ENCODE measurements around the gene SMURF2. TPM values are rescaled to one million over a fixed set of nuclear protein-coding genes. Genes with fewer than 3 reads are reported as not detected.

Gene SMURF2
- polyA plus RNA-seq, 4 donors: 8.0 to 20.1 (median 12.9) TPM

DNA sequence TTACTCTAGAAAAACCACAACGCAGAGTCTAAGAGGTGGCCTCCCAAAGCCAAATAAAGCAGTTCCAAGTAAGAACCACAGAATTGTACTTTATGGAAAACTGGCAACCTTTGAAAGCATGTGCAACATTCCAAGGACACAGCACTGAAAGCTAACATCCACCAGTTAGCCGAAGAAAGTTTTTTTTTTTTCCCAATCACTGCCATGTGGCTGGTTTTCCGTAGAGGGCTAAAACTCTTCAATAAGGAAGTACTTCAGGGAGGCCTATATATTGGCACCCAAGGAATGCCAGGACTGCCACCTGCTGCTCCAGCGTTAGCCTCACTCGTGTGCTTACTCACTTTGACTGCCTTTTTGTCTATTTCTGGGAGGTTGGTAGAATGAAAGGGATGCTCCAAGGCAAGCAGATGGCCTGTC is 130.1 kb downstream of the SMURF2 start:
- H3K4me3 ChIP-seq (ENCODE audit: low read depth in 1 of 3, low read length in 3 of 3): no peak overlapping the region
- peaks cover 24 to 48% (median 33%) of the 10 kb centered on the region in 3 donors for H3K36me3 ChIP-seq (ENCODE audit: control insufficient read depth in 3 of 3, insufficient read depth in 2 of 3, low read depth in 1 of 3, low read length in 3 of 3)
- H3K27me3 ChIP-seq (ENCODE audit: control insufficient read depth in 3 of 3, insufficient read depth in 3 of 3, low read length in 3 of 3): no peaks in the 10 kb centered on the region
- WGBS, 3 donors: 70 to 79% (median 74%) methylated on average over 5 of the region's 5 CpGs
- no peak for DNase-seq
- H3K9me3 ChIP-seq (ENCODE audit: control insufficient read depth in 2 of 2, insufficient read depth in 1 of 2, low read depth in 1 of 2, low read length in 1 of 2): no peaks in the 10 kb centered on the region
- H3K27ac ChIP-seq (ENCODE audit: low read depth in 1 of 3, low read length in 2 of 3): no peak overlapping the region
- FAIRE-seq: no peak
- H3K4me1 ChIP-seq (ENCODE audit: control insufficient read depth in 3 of 3, insufficient read depth in 2 of 3, low read depth in 1 of 3, low read length in 2 of 3): no peaks in the 10 kb centered on the region

DNA sequence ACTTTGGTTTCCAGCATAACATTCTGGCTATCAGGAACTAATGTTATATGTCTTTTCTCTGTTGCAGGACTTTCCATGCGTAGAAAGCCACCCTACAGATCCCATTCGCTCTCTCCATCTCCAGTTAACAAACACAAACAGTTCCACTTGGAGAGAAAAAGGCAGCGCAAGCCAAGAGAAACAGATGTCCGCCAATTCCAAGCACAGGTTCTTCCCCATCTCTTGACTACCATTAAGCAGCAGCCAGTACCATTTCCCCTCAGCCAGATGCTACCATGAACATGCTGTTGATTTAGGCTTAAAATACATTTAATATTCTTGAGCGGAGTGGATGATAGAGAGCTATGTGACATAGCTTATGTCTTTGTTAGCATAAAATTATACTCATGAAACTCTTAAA is 132.9 kb downstream of the SMURF2 start:
- FAIRE-seq (no peak), DNase-seq (no peak)
- Histone ChIP-seq H3K27me3 (ENCODE audit: control insufficient read depth in 3 of 3, insufficient read depth in 3 of 3, low read length in 3 of 3) (no peaks in the 10 kb centered on the region), H3K9me3 (ENCODE audit: control insufficient read depth in 2 of 2, insufficient read depth in 1 of 2, low read depth in 1 of 2, low read length in 1 of 2) (no peaks in the 10 kb centered on the region), H3K36me3 (ENCODE audit: control insufficient read depth in 3 of 3, insufficient read depth in 2 of 3, low read depth in 1 of 3, low read length in 3 of 3) (peaks cover 27 to 43% (median 42%) of the 10 kb centered on the region in 3 donors), H3K27ac (ENCODE audit: low read depth in 1 of 3, low read length in 2 of 3) (no peak overlapping the region), H3K4me3 (ENCODE audit: low read depth in 1 of 3, low read length in 3 of 3) (no peak overlapping the region), H3K4me1 (ENCODE audit: control insufficient read depth in 3 of 3, insufficient read depth in 2 of 3, low read depth in 1 of 3, low read length in 2 of 3) (no peaks in the 10 kb centered on the region)
- 95 to 98% (median 95%) methylated on average over 5 of the region's 5 CpGs for WGBS, 3 donors

DNA sequence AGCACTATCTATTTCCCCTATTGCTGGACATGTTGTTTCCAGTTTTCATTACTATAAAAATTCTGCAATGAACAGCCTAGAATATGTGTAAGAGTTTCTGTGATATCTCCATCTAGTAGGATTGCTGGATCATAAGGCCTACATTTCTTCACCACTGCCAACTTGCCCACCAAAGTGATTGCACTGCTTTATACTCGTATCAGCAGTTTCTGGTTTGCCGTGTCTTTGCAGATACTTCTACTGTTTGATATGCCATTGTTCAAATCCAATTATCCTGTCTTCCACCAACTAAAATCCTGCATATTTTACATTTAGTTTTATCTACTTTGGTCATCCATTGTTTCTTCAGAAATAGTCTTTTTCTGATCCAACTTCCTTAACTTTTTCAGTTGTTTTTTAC is 134.2 kb downstream of the SMURF2 start:
- no peaks in the 10 kb centered on the region for H3K4me1 ChIP-seq (ENCODE audit: control insufficient read depth in 3 of 3, insufficient read depth in 2 of 3, low read depth in 1 of 3, low read length in 2 of 3)
- FAIRE-seq (no peak), DNase-seq (no peak)
- H3K36me3 ChIP-seq (ENCODE audit: control insufficient read depth in 3 of 3, insufficient read depth in 2 of 3, low read depth in 1 of 3, low read length in 3 of 3): peaks cover 29 to 41% (median 36%) of the 10 kb centered on the region in 3 donors
- no peaks in the 10 kb centered on the region for H3K9me3 ChIP-seq (ENCODE audit: control insufficient read depth in 2 of 2, insufficient read depth in 1 of 2, low read depth in 1 of 2, low read length in 1 of 2)
- no peak overlapping the region for H3K27ac ChIP-seq (ENCODE audit: low read depth in 1 of 3, low read length in 2 of 3)
- no peak overlapping the region for H3K4me3 ChIP-seq (ENCODE audit: low read depth in 1 of 3, low read length in 3 of 3)
- WGBS, 3 donors: 91 to 94% (median 93%) methylated on average over 2 of the region's 2 CpGs
- H3K27me3 ChIP-seq (ENCODE audit: control insufficient read depth in 3 of 3, insufficient read depth in 3 of 3, low read length in 3 of 3): no peaks in the 10 kb centered on the region

DNA sequence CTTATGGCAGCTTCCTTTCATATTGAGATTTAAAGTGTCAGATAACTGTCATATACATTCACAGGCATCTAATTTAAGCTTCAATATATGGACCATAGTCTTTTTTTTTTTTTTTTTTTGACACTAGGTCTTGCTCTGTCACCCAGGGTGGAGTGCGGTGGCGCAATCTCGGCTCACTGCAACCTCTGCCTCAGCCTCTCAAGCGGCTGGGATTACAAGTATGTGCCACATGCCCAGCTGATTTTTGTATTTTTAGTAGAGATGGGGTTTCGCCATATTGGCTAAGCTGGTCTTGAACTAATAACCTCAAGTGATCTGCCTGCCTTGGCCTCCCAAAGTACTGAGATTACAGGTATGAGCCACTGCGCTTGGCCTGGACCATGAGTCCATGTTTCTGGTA is 141.7 kb downstream of the SMURF2 start:
- no peak overlapping the region for H3K27ac ChIP-seq (ENCODE audit: low read depth in 1 of 3, low read length in 2 of 3)
- FAIRE-seq: no peak
- 96 to 98% (median 96%) methylated on average over 6 of the region's 6 CpGs for WGBS, 3 donors
- peaks cover 12 to 52% (median 13%) of the 10 kb centered on the region in 3 donors for H3K36me3 ChIP-seq (ENCODE audit: control insufficient read depth in 3 of 3, insufficient read depth in 2 of 3, low read depth in 1 of 3, low read length in 3 of 3)
- no peaks in the 10 kb centered on the region for H3K9me3 ChIP-seq (ENCODE audit: control insufficient read depth in 2 of 2, insufficient read depth in 1 of 2, low read depth in 1 of 2, low read length in 1 of 2)
- DNase-seq: no peak
- no peaks in the 10 kb centered on the region for H3K4me1 ChIP-seq (ENCODE audit: control insufficient read depth in 3 of 3, insufficient read depth in 2 of 3, low read depth in 1 of 3, low read length in 2 of 3)
- H3K27me3 ChIP-seq (ENCODE audit: control insufficient read depth in 3 of 3, insufficient read depth in 3 of 3, low read length in 3 of 3): no peaks in the 10 kb centered on the region
- no peak overlapping the region for H3K4me3 ChIP-seq (ENCODE audit: low read depth in 1 of 3, low read length in 3 of 3)

- Histone ChIP-seq H3K36me3 (ENCODE audit: control insufficient read depth in 3 of 3, insufficient read depth in 2 of 3, low read depth in 1 of 3, low read length in 3 of 3) (peaks cover 9 to 47% (median 17%) of the 10 kb centered on the region in 3 donors), H3K27me3 (ENCODE audit: control insufficient read depth in 3 of 3, insufficient read depth in 3 of 3, low read length in 3 of 3) (no peaks in the 10 kb centered on the region), H3K4me3 (ENCODE audit: low read depth in 1 of 3, low read length in 3 of 3) (no peak overlapping the region), H3K27ac (ENCODE audit: low read depth in 1 of 3, low read length in 2 of 3) (no peak overlapping the region), H3K4me1 (ENCODE audit: control insufficient read depth in 3 of 3, insufficient read depth in 2 of 3, low read depth in 1 of 3, low read length in 2 of 3) (no peaks in the 10 kb centered on the region), H3K9me3 (ENCODE audit: control insufficient read depth in 2 of 2, insufficient read depth in 1 of 2, low read depth in 1 of 2, low read length in 1 of 2) (no peaks in the 10 kb centered on the region)
- DNase-seq (no peak), FAIRE-seq (no peak)
- WGBS, 3 donors: 93 to 98% (median 94%) methylated on average over 6 of the region's 6 CpGs
Measured at GRCh38 chr17:64519601-64520000, 142.5 kb downstream of the SMURF2 start.

- Histone ChIP-seq H3K27ac (ENCODE audit: low read depth in 1 of 3, low read length in 2 of 3) (no peak overlapping the region), H3K4me1 (ENCODE audit: control insufficient read depth in 3 of 3, insufficient read depth in 2 of 3, low read depth in 1 of 3, low read length in 2 of 3) (no peaks in the 10 kb centered on the region), H3K9me3 (ENCODE audit: control insufficient read depth in 2 of 2, insufficient read depth in 1 of 2, low read depth in 1 of 2, low read length in 1 of 2) (no peaks in the 10 kb centered on the region), H3K4me3 (ENCODE audit: low read depth in 1 of 3, low read length in 3 of 3) (no peak overlapping the region), H3K27me3 (ENCODE audit: control insufficient read depth in 3 of 3, insufficient read depth in 3 of 3, low read length in 3 of 3) (no peaks in the 10 kb centered on the region), H3K36me3 (ENCODE audit: control insufficient read depth in 3 of 3, insufficient read depth in 2 of 3, low read depth in 1 of 3, low read length in 3 of 3) (peaks cover 6 to 29% (median 21%) of the 10 kb centered on the region in 3 donors)
- no peak for DNase-seq
- FAIRE-seq: no peak
- 85 to 92% (median 92%) methylated on average over 1 of the region's 1 CpG for WGBS, 3 donors
Measured at GRCh38 chr17:64515829-64516228, 146.3 kb downstream of the SMURF2 start.

DNA sequence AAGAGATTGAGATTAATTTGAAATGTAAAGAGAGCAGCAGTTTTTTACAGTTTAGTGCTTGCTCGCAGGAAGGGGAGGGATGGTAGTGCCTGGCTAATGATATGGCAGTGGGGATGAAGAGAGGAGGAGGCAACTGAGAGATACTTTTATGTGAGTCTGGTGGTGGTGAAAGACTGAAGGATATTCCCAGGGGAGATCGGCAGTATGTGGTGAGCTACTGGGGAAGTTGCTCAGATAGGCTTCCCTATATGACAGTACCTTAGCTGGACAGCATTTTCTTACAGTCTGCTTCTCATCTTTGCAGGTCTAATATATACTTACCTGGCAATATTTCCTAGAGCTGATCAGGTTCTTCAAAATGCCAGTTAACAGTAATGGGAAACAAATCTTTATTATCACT is 146.7 kb downstream of the SMURF2 start:
- FAIRE-seq (no peak), DNase-seq (no peak)
- Histone ChIP-seq H3K36me3 (ENCODE audit: control insufficient read depth in 3 of 3, insufficient read depth in 2 of 3, low read depth in 1 of 3, low read length in 3 of 3) (peaks cover 6 to 30% (median 21%) of the 10 kb centered on the region in 3 donors), H3K4me3 (ENCODE audit: low read depth in 1 of 3, low read length in 3 of 3) (no peak overlapping the region), H3K9me3 (ENCODE audit: control insufficient read depth in 2 of 2, insufficient read depth in 1 of 2, low read depth in 1 of 2, low read length in 1 of 2) (no peaks in the 10 kb centered on the region), H3K27ac (ENCODE audit: low read depth in 1 of 3, low read length in 2 of 3) (no peak overlapping the region), H3K27me3 (ENCODE audit: control insufficient read depth in 3 of 3, insufficient read depth in 3 of 3, low read length in 3 of 3) (no peaks in the 10 kb centered on the region), H3K4me1 (ENCODE audit: control insufficient read depth in 3 of 3, insufficient read depth in 2 of 3, low read depth in 1 of 3, low read length in 2 of 3) (no peaks in the 10 kb centered on the region)
- WGBS, 3 donors: 82 to 100% (median 88%) methylated on average over 2 of the region's 2 CpGs

- Histone ChIP-seq H3K4me1 (ENCODE audit: control insufficient read depth in 3 of 3, insufficient read depth in 2 of 3, low read depth in 1 of 3, low read length in 2 of 3) (peaks cover 0 to 6% (median 0%) of the 10 kb centered on the region in 3 donors), H3K36me3 (ENCODE audit: control insufficient read depth in 3 of 3, insufficient read depth in 2 of 3, low read depth in 1 of 3, low read length in 3 of 3) (peaks cover 4 to 14% (median 13%) of the 10 kb centered on the region in 3 donors), H3K9me3 (ENCODE audit: control insufficient read depth in 2 of 2, insufficient read depth in 1 of 2, low read depth in 1 of 2, low read length in 1 of 2) (no peaks in the 10 kb centered on the region), H3K4me3 (ENCODE audit: low read depth in 1 of 3, low read length in 3 of 3) (no peak overlapping the region), H3K27me3 (ENCODE audit: control insufficient read depth in 3 of 3, insufficient read depth in 3 of 3, low read length in 3 of 3) (no peaks in the 10 kb centered on the region), H3K27ac (ENCODE audit: low read depth in 1 of 3, low read length in 2 of 3) (no peak overlapping the region)
- FAIRE-seq (no peak), DNase-seq (no peak)
- WGBS, 3 donors: 91 to 95% (median 94%) methylated on average over 6 of the region's 6 CpGs
Measured at GRCh38 chr17:64509179-64509578, 152.9 kb downstream of the SMURF2 start.

DNA sequence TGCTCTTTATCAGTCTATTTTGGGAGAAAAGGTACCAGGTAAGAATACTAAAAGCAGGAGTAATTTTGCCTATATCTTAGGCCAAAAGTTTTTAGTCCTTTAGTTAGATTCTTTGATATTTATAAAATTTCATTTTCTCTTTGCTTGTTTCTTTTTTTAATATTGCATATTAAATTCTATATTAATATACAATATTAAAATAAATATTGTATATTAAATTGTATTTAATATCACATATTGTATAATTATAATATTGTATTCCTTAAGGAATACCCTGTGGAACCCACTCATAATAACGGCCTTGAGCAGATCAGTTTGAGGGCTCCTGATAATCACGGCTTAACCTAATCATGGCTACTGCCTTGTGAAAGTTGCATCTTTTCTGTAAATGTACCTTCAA is 153.4 kb downstream of the SMURF2 start:
- whole genome bisulfite sequencing, 3 donors: 87 to 93% (median 92%) methylated on average over 2 of the region's 2 CpGs

More for the DNA sequence above, 153.4 kb downstream of the SMURF2 start:
- DNase-seq (no peak), FAIRE-seq (no peak)
- peaks cover 4 to 17% (median 14%) of the 10 kb centered on the region in 3 donors for H3K36me3 ChIP-seq (ENCODE audit: control insufficient read depth in 3 of 3, insufficient read depth in 2 of 3, low read depth in 1 of 3, low read length in 3 of 3)
- H3K4me3 ChIP-seq (ENCODE audit: low read depth in 1 of 3, low read length in 3 of 3): no peak overlapping the region
- H3K27ac ChIP-seq (ENCODE audit: low read depth in 1 of 3, low read length in 2 of 3): no peak overlapping the region
- no peaks in the 10 kb centered on the region for H3K9me3 ChIP-seq (ENCODE audit: control insufficient read depth in 2 of 2, insufficient read depth in 1 of 2, low read depth in 1 of 2, low read length in 1 of 2)
- no peaks in the 10 kb centered on the region for H3K27me3 ChIP-seq (ENCODE audit: control insufficient read depth in 3 of 3, insufficient read depth in 3 of 3, low read length in 3 of 3)
- H3K4me1 ChIP-seq (ENCODE audit: control insufficient read depth in 3 of 3, insufficient read depth in 2 of 3, low read depth in 1 of 3, low read length in 2 of 3): peaks cover 0 to 11% (median 5%) of the 10 kb centered on the region in 3 donors

All from small intestine (tissue), 7 donors.